ENCODE data around the gene TREM2.

TREM2 gene

DNA sequence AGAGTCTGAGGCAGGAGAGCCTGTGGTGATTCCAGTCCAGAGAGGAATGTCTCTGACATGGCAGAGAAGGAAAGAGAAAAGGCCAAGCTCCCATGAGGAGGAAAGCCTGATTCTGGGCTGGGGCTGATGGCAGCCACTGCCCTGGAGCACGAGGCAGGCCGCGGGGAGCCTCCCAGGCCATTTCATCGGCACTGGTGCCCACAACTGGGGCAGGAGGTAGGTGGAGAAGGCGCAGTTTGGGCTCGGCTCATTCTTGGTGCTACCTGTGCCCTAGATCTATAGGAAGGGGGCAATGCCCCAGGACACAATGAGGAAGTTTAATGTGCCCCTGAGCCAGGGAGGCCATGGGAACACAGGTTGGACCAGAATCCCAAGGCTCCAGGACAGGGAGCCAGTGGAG lies 6.1 kb downstream of the TREM2 start:
- TF ChIP-seq ZNF8 (CRISPR knock-in tag; IDR thresholded peaks at IDR 0.05) (no peak), TCF4 (CRISPR knock-in tag; IDR thresholded peaks at IDR 0.05; ENCODE audit: borderline replicate concordance) (no peak), ZNF70 (CRISPR knock-in tag; IDR thresholded peaks at IDR 0.05) (no peak), CSDC2 (CRISPR knock-in tag; IDR thresholded peaks at IDR 0.05) (no peak), ZC3H10 (CRISPR knock-in tag; IDR thresholded peaks at IDR 0.05) (no peak)
- ATAC-seq, result no peak

DNA sequence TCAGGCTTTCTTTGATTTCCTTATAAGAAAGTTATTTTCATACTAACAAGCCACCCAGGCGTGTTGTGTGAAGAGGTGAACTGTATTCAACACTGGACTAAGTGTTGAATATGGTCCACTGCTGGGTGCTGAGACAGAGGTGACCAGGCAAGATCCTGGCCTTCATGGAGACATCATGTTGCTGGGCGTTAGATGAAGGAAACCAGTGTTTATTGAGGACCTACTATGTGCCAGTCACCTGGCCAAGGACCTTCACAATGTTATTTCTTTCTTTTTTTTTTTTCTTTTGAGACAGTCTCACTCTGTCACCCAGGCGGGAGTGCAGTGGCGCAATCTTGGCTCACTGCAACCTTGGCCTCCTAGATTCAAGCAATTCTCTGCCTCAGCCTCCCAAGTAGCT lies 6.9 kb downstream of the TREM2 start:
- TF ChIP-seq, protein P1, sequence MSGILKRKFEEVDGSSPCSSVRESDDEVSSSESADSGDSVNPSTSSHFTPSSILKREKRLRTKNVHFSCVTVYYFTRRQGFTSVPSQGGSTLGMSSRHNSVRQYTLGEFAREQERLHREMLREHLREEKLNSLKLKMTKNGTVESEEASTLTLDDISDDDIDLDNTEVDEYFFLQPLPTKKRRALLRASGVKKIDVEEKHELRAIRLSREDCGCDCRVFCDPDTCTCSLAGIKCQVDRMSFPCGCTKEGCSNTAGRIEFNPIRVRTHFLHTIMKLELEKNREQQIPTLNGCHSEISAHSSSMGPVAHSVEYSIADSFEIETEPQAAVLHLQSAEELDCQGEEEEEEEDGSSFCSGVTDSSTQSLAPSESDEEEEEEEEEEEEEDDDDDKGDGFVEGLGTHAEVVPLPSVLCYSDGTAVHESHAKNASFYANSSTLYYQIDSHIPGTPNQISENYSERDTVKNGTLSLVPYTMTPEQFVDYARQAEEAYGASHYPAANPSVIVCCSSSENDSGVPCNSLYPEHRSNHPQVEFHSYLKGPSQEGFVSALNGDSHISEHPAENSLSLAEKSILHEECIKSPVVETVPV (CRISPR knock-in tag; IDR thresholded peaks at IDR 0.05), result no peak
- ATAC-seq, result no peak

DNA sequence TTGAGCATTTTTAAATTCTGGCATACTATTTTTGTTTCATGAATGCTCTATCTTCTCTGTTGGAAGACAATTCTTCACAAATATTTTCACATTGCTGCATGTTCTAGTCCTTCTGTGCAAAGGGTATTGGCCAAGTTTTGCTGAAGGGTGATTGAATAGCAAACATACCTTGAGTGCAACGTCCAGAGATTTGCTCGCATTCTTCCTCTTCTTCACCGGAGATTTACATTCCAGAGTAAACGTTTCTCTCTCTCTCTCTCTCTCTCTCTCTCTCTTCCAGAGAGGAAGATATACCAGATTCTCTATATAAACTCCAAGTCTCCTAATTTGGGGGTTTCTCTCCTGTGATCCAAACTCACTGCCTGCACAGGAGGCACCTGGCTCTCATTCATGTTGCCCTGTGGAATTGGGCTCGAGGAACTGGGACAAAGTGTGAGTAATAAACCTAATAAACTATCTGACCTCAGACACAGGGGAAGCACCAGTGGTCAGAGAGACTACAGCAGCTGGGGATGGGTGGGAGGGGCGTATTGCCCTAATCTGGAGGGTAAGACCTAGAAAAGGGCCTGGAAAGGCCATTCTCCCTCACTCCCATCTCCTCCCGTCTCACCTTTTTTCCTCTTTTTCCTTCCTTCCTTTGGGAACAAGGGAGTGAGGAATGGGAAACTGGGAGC lies 7.6 kb downstream of the TREM2 start:
- no peak for ATAC-seq
- TF ChIP-seq, protein P2, sequence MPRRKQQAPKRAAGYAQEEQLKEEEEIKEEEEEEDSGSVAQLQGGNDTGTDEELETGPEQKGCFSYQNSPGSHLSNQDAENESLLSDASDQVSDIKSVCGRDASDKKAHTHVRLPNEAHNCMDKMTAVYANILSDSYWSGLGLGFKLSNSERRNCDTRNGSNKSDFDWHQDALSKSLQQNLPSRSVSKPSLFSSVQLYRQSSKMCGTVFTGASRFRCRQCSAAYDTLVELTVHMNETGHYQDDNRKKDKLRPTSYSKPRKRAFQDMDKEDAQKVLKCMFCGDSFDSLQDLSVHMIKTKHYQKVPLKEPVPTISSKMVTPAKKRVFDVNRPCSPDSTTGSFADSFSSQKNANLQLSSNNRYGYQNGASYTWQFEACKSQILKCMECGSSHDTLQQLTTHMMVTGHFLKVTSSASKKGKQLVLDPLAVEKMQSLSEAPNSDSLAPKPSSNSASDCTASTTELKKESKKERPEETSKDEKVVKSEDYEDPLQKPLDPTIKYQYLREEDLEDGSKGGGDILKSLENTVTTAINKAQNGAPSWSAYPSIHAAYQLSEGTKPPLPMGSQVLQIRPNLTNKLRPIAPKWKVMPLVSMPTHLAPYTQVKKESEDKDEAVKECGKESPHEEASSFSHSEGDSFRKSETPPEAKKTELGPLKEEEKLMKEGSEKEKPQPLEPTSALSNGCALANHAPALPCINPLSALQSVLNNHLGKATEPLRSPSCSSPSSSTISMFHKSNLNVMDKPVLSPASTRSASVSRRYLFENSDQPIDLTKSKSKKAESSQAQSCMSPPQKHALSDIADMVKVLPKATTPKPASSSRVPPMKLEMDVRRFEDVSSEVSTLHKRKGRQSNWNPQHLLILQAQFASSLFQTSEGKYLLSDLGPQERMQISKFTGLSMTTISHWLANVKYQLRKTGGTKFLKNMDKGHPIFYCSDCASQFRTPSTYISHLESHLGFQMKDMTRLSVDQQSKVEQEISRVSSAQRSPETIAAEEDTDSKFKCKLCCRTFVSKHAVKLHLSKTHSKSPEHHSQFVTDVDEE (CRISPR knock-in tag; IDR thresholded peaks at IDR 0.05), result no peak
- TF ChIP-seq ISL1 (CRISPR knock-in tag; IDR thresholded peaks at IDR 0.05), result no peak

DNA sequence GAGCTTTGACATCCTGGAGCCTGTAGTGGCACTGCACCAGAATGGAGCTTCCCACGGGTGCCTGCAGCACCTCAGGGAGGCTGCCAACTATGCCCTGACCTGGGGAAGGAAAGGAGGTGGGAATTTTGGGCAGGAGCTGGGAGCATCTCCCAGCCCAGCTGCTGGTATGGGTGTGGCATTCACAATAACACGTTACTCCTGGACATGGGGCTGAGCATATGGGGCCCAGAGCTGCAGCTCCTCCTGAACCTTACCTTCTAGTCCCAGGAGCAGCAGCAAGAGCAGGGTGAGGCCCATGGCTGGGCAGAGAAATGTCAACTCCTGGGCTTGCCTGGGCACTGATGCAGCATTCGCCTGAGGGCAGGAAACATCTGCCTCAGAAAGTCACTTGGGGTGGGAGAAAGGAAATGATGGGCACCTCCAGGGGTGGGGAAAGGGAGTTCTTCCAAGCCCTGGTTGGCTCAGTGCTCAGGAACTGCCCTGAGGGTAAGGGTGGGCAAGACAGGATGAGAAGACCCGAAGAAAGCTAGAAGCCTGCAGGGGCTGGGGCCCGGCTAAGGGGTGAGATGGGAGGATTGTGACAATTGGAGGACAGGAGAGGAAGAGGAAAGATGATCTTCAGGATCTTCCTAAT lies 8.8 kb downstream of the TREM2 start, which contains the start of gene TREML1:
Gene TREML1 (minus strand): TSS at position 356 of the 634 bp plus-strand sequence. CDS start 59 bp downstream, at position 297.
- TF ChIP-seq ZFP30 (CRISPR knock-in tag; IDR thresholded peaks at IDR 0.05) (no peak), PPARA (CRISPR knock-in tag; IDR thresholded peaks at IDR 0.05; ENCODE audit: borderline replicate concordance) (no peak)
- ATAC-seq, result no peak

DNA sequence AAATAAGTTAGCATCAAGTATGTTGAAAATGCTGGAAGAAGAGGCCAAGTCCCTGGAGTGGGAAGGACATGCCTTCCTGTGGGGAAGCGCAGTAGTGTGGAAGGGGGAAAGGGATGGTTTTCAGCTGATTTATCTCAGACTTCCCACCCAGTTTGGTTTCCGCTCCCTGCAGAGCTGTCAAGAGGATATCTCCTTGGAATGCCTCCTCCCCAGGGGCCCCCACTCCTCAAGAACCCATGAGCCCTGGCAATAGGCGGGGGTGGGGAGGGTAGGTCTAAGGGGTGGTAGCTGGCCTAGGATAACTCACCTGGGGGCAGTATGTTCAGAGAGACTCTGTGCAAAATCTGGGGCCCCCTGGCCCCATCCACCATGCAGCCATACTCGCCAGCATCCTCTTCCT lies 9.5 kb downstream of the TREM2 start:
- TF ChIP-seq, protein P1 (CRISPR knock-in tag; IDR thresholded peaks at IDR 0.05), result no peak
- TF ChIP-seq, protein P3, sequence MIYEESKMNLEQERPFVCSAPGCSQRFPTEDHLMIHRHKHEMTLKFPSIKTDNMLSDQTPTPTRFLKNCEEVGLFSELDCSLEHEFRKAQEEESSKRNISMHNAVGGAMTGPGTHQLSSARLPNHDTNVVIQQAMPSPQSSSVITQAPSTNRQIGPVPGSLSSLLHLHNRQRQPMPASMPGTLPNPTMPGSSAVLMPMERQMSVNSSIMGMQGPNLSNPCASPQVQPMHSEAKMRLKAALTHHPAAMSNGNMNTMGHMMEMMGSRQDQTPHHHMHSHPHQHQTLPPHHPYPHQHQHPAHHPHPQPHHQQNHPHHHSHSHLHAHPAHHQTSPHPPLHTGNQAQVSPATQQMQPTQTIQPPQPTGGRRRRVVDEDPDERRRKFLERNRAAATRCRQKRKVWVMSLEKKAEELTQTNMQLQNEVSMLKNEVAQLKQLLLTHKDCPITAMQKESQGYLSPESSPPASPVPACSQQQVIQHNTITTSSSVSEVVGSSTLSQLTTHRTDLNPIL (CRISPR knock-in tag; IDR thresholded peaks at IDR 0.05; ENCODE audit: low read depth), result no peak
- no peak for TF ChIP-seq TOX (CRISPR knock-in tag; IDR thresholded peaks at IDR 0.05; ENCODE audit: borderline replicate concordance)
- TF ChIP-seq PPARA (CRISPR knock-in tag; IDR thresholded peaks at IDR 0.05; ENCODE audit: borderline replicate concordance), result no peak
- no peak for TF ChIP-seq ZNF70 (CRISPR knock-in tag; IDR thresholded peaks at IDR 0.05)
- no peak for TF ChIP-seq ZNF565 (CRISPR knock-in tag; conservative IDR thresholded peaks at IDR 0.05; ENCODE audit: low read depth)
- TF ChIP-seq ESRRG (CRISPR knock-in tag; IDR thresholded peaks at IDR 0.05), result no peak
- TF ChIP-seq, protein P4, sequence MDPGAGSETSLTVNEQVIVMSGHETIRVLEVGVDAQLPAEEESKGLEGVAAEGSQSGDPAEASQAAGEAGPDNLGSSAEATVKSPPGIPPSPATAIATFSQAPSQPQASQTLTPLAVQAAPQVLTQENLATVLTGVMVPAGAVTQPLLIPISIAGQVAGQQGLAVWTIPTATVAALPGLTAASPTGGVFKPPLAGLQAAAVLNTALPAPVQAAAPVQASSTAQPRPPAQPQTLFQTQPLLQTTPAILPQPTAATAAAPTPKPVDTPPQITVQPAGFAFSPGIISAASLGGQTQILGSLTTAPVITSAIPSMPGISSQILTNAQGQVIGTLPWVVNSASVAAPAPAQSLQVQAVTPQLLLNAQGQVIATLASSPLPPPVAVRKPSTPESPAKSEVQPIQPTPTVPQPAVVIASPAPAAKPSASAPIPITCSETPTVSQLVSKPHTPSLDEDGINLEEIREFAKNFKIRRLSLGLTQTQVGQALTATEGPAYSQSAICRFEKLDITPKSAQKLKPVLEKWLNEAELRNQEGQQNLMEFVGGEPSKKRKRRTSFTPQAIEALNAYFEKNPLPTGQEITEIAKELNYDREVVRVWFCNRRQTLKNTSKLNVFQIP (CRISPR knock-in tag; IDR thresholded peaks at IDR 0.05; ENCODE audit: borderline replicate concordance, low read depth), result no peak
- TF ChIP-seq, protein P5, sequence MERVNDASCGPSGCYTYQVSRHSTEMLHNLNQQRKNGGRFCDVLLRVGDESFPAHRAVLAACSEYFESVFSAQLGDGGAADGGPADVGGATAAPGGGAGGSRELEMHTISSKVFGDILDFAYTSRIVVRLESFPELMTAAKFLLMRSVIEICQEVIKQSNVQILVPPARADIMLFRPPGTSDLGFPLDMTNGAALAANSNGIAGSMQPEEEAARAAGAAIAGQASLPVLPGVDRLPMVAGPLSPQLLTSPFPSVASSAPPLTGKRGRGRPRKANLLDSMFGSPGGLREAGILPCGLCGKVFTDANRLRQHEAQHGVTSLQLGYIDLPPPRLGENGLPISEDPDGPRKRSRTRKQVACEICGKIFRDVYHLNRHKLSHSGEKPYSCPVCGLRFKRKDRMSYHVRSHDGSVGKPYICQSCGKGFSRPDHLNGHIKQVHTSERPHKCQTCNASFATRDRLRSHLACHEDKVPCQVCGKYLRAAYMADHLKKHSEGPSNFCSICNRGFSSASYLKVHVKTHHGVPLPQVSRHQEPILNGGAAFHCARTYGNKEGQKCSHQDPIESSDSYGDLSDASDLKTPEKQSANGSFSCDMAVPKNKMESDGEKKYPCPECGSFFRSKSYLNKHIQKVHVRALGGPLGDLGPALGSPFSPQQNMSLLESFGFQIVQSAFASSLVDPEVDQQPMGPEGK (CRISPR knock-in tag; IDR thresholded peaks at IDR 0.05; ENCODE audit: borderline replicate concordance), result no peak
- TF ChIP-seq OSR1 (CRISPR knock-in tag; IDR thresholded peaks at IDR 0.05), result no peak
- TF ChIP-seq BACH2 (CRISPR knock-in tag; IDR thresholded peaks at IDR 0.05; ENCODE audit: borderline replicate concordance), result no peak
- no peak for TF ChIP-seq ZNF8 (CRISPR knock-in tag; IDR thresholded peaks at IDR 0.05)
- no peak for TF ChIP-seq ZFP3 (CRISPR knock-in tag; IDR thresholded peaks at IDR 0.05)
- TF ChIP-seq TCF4 (CRISPR knock-in tag; IDR thresholded peaks at IDR 0.05; ENCODE audit: borderline replicate concordance), result no peak
- TF ChIP-seq ZC3H10 (CRISPR knock-in tag; IDR thresholded peaks at IDR 0.05), result no peak
- TF ChIP-seq CSDC2 (CRISPR knock-in tag; IDR thresholded peaks at IDR 0.05), result no peak
- no peak for TF ChIP-seq GLIS3 (CRISPR knock-in tag; IDR thresholded peaks at IDR 0.05)
- no peak for TF ChIP-seq ARNTL (CRISPR knock-in tag; IDR thresholded peaks at IDR 0.05; ENCODE audit: borderline replicate concordance, low read depth)
- TF ChIP-seq ISL1 (CRISPR knock-in tag; IDR thresholded peaks at IDR 0.05), result no peak
- ATAC-seq, result no peak

All from SK-N-SH treated with all-trans-retinoic acid at 6 μM for 48 hours (cell line).